HG03558 (cell line): Measurements from ENCODE around the gene PRKCZ.

Experiments used
- ATAC-seq: cut with Tn5 transposase; IDR thresholded peaks from one replicate; pipeline ENCODE4 v1.9.1; 2021; ENCODE audit warnings: moderate number of reproducible peaks; ENCODE audit not compliant: unreplicated experiment; ENCODE audit errors: extremely low read depth

PRKCZ gene

DNA sequence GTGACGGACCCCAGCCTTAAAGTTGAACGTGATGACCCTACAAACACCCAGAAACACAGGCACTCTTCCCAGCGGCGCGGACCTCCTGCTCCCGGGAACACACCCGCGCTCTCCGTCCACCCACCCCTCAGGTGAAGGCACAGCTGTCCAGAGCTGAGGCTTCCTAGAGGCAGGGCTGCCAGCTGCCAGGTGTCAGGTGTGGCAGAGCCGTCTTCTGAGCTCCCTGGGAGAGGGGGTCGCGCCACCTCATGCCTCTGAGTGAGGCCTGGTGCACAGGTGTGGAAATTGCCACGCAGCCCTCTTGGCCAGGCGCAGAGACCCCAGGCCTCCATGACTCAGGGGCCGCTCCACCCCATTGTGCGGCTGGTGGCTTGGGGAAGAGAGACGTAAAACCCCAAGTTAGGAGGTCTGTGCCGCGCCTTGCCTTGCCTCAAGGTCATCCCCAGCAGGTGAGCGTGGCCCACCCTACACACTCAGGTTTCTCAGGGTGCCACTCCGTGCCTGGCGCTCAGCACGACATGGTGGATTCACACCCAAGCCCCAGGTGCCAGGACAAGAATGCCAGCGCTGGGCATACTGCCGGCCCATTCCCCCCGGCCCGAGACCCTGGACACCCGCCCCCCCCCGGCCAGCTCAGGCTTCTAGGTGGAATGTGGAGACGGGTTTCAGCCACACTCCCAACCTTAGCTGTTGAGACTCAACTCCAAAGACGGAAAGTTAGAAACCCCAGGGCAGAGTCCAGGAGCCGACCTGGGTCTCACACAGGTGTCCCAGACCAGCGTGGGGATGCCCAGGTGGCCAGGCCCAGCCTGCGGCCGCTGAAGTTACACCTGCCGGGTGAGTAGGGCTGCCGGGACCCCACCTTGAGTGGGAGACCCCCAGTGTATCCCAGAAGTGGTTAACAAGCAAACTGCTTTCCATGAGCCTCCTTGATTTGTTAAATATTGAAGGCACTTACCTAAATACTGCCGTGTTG is 136.0 kb downstream of the PRKCZ start:
- ATAC-seq: no peak

GRCh38 chr1:2186901-2187300 is 136.7 kb downstream of the PRKCZ start:
- no peak for ATAC-seq

DNA sequence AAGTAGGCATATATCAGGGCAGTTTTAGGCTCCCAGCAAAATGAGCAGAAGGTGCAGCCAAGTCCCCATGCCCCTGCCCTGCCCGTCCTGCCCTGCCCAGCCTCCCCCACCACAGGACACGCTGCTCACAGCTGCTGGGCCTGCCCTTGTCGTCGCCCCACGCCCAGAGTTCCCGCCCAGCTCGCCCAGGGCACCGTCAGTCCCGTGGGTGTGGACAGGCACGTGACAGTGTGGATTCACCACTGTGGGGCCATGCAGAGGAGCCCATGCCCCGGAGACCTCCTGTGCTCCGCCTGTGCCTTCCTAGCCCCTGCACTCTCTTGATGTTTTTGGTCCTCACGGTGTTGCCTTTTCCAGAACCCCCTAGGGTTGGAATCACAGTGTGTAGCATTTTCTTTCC is 137.4 kb downstream of the PRKCZ start:
- ATAC-seq: no peak

GRCh38 chr1:2188336-2188735 is 138.1 kb downstream of the PRKCZ start:
- no peak for ATAC-seq

DNA sequence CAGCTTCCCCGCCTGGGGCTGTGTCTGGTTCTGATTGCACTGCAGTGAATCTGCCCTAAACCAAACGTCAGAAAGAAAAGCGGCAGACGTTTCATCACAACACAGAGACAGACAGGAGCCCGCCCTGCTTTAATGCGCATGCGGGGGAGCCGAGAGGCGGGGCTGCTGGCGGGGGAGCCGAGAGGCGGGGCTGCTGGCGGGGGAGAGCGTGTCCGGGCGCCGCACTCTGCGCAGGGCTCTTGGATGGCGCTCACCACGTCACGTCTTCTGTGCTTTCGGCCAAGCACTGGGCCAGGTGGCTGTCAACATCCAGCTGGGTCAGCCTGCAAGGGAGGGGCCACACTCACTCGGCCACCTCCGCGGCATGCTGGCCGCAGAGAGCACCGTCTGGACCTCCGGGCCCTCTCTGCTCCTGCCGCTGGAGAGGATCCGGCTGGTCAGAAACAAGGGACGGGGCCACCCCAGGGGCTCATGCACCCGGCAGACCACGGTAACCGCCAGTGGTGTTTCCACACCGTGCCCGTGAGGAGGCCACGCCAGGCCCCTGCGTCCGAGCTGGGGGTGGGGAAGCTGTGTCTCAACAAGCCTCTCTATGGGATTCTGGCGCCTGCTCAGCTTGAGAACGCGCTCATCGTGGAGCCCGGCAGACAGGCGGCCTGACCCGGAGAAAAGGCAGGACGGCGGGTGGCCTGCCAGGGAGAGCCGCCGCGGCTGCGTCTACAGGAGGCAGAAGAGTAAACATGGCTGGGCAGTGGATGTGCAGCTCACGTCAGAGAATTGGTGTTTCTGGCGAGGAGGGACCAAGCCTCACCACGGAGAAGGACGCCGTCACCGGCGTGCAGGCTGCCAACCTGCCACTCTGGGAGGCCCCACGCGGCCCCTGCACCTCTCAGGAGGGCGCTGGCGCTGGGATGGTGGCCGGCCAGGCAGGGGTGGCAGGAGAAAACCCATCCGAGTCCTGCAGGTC is 139.5 kb downstream of the PRKCZ start:
- no peak for ATAC-seq

DNA sequence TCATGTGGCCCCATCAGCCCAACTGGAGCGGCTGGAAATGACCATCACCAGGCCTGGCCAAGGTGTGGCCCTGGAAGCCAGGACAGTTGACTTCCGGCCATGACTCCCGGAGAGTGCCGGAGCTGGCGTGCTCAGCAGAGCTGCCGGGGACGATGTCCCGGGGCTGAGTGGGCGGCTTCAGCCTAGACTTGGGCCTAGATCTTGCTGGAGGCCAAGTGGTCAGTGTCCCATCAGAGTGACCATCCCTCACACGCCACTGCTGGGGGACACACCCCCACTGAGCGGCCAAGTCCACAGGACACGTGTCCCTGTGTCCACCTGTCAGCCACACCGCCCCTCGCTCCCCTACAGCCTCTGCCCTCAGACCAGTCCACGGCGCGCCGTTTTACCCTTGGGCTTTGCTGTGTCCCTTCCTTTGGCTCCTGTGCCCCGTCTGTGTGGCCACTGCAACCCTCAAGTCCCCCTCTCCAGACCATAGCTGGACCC is 140.3 kb downstream of the PRKCZ start:
- ATAC-seq: no peak

DNA sequence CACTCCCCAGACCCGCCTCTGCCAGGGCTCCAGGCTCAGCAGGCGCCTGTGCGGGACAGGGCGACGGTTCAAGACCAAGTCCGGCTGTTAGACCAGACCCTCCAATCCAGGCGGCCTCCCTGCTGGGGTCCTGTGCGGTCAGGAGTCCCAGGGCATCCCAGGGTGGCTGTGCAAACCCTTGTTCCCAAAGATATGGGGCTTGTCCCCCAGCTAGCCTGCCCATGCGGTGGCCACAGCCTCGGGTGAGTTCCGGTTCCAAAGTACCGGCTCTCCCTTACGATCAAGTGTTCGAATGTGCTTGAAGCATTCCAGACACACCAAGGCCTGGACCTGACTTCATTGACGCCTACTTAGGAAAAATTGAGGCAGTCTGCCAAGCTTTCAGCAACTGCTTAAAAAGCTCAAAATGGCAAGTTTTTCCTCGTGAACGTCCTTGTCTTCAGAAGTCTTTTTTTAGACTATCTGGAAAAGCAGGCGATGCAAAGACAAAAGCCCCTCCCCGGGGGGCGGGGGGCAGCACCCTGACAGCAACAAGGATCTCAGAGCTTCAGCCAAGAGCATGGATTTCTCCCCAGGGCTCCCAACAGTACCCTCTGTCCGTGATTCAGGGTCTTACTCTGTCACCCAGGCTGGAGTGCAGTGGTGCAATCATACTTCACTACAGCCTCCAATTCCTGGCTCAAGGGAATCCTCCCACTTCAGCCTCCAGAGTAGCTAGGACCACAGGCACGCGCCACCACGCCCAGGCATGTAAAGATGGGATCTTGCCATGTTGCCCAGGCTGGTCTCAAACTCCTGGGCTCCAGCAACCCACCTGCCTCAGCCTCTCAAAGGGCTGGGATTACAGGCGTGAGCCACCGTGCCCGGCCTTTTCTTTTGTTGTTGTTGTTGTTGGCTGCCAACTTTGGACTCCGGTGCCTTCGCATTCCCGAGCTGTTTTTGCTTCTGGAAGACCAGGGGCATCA is 142.1 kb downstream of the PRKCZ start:
- ATAC-seq: no peak

- ATAC-seq: no peak
Measured at GRCh38 chr1:2193514-2194281, 143.5 kb downstream of the PRKCZ start.

GRCh38 chr1:2194319-2194897 is 144.2 kb downstream of the PRKCZ start, which contains the start of gene FAAP20:
Gene FAAP20 (minus strand): TSS chr1:2194772. CDS start chr1:2194749, 23 bp downstream.
- no peak for ATAC-seq

GRCh38 chr1:2194898-2195673 is 144.9 kb downstream of the PRKCZ start:
- ATAC-seq: no peak

GRCh38 chr1:2195785-2196184 is 145.6 kb downstream of the PRKCZ start:
- ATAC-seq: no peak

- ATAC-seq: no peak
Measured at GRCh38 chr1:2196901-2197638, 146.9 kb downstream of the PRKCZ start.

DNA sequence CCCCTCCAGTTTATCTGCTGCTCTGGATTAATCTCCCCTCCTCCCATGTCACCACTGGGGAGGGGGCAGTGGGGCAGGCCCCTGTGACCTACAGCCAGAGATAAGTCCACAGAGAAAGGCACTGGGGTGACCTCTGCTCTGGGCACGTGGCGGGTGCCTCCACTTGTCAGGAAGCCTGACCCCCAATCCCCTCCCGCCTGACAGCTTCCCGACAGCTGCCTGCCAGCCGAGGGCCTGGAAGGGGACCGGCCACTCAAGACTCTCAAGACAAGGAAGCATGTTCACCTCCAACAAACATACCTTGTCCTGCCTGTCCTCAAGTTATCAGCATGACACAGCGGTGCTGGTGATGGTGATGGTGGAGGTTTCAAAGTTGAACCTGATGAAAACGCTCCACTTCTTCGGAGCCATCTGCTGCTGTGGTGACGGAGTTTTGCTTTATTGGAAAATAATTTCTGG is 147.5 kb downstream of the PRKCZ start:
- no peak for ATAC-seq

DNA sequence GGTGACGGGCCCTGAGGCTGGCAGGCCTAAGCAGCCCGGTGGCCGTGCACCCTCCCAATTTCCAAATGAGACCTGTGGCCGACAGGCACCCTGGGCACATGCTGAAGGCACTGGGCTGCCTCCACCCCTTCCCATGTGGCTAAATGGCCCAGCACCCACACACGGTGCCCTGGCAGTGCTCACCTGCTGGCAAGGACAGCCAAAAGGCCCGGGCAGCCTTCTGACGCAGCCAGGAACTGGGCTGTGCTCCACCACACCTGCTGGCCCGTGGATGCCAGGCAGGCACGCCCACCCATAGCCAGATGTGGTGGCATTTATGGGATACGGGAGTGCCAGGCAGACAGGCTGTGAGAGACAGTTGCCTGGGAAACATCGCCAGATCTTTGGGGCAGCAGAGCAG is 148.4 kb downstream of the PRKCZ start:
- ATAC-seq: no peak

DNA sequence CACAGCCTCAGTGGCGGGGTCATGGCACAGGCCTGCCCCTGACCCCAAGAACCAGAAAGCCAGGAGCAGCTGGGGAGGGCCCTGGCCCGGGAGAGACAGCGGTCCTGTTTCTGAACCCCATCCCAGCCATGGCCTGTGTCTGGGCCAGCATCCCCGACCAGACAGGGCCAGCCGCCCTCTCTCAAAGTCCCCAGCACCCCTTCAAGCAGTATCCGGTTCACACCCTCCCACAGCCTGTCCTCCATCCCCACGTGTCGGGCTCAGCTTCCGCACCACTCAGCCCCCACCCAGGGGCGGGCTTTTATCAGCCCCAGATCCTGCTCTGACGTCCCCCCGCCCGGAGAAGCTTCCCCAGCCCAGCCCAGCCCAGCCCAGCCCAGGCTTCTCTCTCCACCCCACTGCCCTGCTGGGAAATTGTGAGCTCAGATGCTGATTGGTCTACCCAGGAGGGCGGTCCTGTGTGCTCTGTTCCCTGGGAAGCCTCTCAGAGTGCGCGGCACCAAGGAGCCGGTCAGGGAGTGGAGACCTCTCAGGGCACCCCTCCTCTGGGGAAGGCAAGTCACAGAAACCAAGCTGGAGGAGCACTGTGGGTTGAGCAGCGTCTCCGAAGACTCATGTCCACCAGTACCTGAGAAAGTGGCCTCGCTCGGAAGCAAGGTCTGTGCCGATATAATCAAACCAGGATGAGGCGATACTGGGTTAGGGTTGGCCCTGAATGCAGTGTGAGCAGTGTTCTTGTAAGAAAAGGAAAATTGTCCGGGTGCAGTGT is 149.0 kb downstream of the PRKCZ start:
- ATAC-seq: no peak

GRCh38 chr1:2200308-2200943 is 150.2 kb downstream of the PRKCZ start:
- ATAC-seq: no peak
